ENCODE data around the gene IL15RA.

DNA sequence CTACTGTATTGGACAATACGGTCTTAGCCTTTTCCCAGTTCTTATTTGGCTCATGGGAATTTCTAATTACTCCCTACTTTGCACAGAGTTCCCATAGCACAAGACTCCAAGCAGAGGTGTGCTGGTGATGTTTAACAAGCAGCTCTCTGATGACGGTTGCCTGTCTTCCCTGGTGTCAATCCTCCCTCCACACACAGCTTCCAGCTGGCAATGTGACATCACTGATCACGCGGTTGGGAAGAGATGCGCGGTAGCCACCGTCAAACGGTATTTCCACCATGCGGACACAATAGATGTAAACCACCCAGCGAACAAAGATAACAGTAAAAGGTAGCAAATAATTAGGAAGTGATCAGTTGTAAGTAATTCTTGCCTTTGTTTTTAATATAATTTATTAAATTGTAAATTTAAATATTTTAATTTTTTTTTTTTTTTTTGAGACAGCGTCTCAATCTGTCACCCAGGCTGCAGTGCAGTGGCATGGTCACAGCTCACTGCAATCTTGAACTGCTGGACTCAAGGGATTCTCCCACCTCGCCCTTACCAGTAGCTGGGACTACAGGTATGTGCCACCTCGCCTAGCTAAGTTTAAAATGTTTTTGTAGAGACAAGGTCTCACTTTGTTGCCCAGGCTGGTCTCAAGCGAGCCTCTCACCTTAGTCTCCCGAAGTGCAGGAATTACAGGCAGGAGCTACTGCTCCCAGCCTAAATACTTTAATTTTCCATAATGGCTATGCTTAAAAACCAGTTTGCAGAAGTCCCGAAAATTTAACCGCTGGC lies 36.3 kb upstream of the IL15RA start:
- TF ChIP-seq, protein P1, sequence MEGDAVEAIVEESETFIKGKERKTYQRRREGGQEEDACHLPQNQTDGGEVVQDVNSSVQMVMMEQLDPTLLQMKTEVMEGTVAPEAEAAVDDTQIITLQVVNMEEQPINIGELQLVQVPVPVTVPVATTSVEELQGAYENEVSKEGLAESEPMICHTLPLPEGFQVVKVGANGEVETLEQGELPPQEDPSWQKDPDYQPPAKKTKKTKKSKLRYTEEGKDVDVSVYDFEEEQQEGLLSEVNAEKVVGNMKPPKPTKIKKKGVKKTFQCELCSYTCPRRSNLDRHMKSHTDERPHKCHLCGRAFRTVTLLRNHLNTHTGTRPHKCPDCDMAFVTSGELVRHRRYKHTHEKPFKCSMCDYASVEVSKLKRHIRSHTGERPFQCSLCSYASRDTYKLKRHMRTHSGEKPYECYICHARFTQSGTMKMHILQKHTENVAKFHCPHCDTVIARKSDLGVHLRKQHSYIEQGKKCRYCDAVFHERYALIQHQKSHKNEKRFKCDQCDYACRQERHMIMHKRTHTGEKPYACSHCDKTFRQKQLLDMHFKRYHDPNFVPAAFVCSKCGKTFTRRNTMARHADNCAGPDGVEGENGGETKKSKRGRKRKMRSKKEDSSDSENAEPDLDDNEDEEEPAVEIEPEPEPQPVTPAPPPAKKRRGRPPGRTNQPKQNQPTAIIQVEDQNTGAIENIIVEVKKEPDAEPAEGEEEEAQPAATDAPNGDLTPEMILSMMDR (IDR thresholded peaks at IDR 0.05): no peak
- no peak for TF ChIP-seq POLR2AphosphoS5 (IDR thresholded peaks at IDR 0.05; ENCODE audit: insufficient read depth in 1 of 2, low read depth in 1 of 2)
